Astrocyte of the cerebellum (primary cell): ENCODE results near the gene WDR82.

Experiments used
- DNase-seq: peaks from one replicate; pipeline ENCODE4 v3.0.0-alpha.2; 2011; ENCODE audit warnings: low read depth
- H3K4me3 ChIP-seq: 2 replicates; pipeline ENCODE4 v1.5.1; 2011; ENCODE audit warnings: mild to moderate bottlenecking, low read depth, low read length, moderate library complexity
- in situ Hi-C: cut with HindIII; loops from 2 replicates; pipeline ENCODE4 v1.10.0; 2017; ENCODE audit warnings: low sequenced_read_pairs
- TF ChIP-seq, protein P1 (sequence below): IDR thresholded peaks from 2 replicates; pipeline ENCODE4 v1.5.1; 2012; ENCODE audit warnings: low read length, low read depth, moderate library complexity, mild to moderate bottlenecking; ENCODE audit errors: missing control alignments

The WDR82 gene

DNA sequence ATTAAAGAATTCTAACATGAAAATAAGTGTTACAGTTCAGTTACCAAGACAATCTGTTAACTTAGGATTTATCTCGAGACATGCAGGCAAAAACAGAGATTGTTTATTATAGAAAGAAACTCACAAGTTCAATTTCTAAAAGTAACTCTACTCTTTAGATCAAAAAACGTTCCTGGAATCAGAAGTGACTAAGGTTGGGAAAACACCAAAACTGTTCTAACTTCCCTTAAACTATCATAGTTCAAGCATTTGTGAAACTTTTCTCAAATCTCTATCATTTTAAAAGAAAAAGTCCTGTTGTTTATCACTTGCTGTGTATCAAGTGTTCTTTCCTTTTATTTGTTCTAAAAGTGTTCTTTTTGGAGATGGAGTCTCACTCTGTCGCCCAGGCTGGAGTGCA lies 8.7 kb downstream of the WDR82 start:
- TF ChIP-seq, protein P1, sequence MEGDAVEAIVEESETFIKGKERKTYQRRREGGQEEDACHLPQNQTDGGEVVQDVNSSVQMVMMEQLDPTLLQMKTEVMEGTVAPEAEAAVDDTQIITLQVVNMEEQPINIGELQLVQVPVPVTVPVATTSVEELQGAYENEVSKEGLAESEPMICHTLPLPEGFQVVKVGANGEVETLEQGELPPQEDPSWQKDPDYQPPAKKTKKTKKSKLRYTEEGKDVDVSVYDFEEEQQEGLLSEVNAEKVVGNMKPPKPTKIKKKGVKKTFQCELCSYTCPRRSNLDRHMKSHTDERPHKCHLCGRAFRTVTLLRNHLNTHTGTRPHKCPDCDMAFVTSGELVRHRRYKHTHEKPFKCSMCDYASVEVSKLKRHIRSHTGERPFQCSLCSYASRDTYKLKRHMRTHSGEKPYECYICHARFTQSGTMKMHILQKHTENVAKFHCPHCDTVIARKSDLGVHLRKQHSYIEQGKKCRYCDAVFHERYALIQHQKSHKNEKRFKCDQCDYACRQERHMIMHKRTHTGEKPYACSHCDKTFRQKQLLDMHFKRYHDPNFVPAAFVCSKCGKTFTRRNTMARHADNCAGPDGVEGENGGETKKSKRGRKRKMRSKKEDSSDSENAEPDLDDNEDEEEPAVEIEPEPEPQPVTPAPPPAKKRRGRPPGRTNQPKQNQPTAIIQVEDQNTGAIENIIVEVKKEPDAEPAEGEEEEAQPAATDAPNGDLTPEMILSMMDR = no peak
- DNase-seq = no peak
- in situ Hi-C loops = no loop called here
- H3K4me3 ChIP-seq = no peak overlapping the region

DNA sequence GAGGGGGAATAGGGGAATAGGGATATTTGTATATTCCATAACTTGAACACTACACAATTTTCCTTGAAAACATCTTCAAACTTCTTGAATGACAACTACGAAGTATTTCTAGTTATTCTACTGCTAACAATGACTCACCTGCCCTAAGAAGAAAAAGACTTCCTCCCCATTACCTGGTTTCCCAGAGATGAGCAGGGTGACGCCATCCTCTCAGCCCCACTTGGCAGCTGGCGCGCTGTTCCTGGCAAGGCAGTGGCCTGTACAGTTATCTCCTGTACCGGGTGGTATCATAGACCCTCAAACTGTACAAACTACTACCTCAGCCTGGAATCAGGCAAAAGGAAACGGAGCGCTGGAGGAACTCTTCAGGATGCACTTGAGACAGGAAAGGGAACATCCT lies 10.4 kb downstream of the WDR82 start:
- DNase-seq = no peak
- in situ Hi-C loops = no loop called here
- TF ChIP-seq, protein P1 = no peak
- no peak overlapping the region for H3K4me3 ChIP-seq

DNA sequence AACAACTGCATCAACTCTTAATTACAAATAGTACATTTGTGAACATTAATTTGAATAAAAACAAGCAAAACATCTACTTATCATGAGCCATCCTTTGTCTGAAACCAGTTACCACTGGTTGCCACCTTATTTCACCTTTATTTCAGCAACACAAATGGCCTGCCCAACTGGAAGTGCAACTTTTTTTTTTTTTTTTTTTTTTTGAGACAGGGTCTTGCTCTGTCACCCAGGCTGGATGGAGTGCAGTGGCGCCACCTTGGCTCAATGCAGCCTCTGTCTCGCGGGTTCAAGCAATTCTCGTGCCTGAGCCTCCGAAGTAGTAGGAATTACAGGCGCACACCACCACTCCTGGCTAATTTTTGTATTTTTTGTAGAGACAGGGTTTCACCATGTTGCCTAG lies 13.1 kb downstream of the WDR82 start:
- in situ Hi-C loops = no loop called here
- no peak overlapping the region for H3K4me3 ChIP-seq
- TF ChIP-seq, protein P1 = no peak
- DNase-seq = no peak

DNA sequence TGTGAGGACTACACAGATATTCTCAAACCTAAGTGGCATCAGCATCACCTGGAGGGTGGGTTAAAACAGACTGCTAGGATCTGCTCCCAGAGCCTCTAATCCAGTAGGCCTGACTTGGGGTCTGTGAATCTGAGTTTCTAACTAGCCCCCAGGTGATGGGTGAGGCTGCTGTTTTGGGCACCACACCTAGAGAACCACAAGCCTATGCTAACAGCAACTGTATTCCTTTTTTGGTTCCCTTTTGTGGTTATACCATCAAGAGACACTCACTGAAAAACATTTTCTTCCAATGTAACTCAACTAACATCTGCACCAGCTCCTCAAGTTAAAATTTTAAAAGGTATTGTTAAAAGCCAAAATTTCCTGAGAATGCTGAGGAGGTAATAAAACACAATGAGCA lies 16.0 kb downstream of the WDR82 start:
- in situ Hi-C loops = no loop called here
- DNase-seq = no peak
- TF ChIP-seq, protein P1 = no peak
- no peak overlapping the region for H3K4me3 ChIP-seq

DNA sequence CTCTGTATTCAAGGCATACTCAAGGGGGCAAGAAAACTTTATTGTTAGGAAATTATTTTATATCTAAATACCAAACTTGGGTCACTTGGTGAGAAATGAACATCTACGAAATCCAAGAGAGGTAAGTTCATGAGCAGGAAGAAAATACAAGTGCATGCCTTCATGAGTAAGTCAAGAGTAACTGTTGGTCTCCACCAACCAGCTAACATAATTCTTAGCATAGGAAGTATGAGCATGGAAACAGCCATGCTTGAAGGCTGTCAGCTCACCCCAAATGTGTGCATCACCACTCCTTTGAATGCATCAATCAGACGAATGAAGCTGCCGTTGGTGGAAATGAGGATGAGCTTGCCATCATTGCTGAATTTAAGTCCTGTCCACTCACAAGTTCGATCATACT lies 19.0 kb downstream of the WDR82 start:
- no peak for DNase-seq
- TF ChIP-seq, protein P1 = no peak

DNA sequence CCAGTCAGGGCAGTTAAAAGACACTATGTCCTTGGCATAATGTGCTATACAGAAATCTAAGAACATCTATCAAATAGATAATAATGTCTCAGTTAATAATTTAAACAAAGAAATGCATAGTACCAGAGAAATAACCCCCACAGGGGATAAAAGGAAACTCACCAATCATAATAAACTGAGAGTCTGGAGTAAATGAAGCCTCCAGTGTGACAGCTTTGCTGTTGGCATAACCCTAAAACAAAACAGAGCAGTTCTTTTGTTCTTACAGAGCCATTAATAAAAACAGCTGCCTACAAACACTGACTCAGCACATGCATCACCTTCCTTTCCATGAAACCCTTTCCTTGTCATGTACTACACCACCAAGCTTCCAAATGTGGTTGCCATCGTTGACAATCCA lies 19.4 kb downstream of the WDR82 start:
- TF ChIP-seq, protein P1 = no peak
- in situ Hi-C loops = no loop called here
- no peak overlapping the region for H3K4me3 ChIP-seq
- no peak for DNase-seq

More for the DNA sequence above, 19.0 kb downstream of the WDR82 start:
- in situ Hi-C loops = no loop called here
- no peak overlapping the region for H3K4me3 ChIP-seq

DNA sequence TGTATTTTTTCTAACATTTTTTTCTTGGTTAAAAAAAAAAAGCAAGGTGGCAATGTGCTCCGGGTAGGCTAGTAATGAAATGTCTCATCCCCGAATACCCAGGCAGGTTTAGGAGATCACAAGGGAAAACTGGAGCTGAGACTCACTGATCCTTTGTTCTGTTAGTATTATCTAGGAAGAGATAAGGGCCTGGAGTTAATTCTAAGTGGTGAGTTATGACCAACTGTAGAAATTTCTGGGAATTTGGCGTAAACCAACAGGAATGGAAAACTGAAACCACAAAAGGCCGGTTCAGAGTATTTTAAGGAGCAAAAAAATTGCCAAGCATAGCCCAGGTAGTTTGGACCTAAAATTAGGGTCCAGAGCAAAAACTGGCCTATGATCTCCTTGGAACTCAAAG lies 20.5 kb downstream of the WDR82 start:
- TF ChIP-seq, protein P1 = no peak
- no peak overlapping the region for H3K4me3 ChIP-seq
- in situ Hi-C loops = no loop called here
- DNase-seq = no peak
